GM21717 (cell line): ENCODE results near the gene KCNG2.
"Not testable (repeated sequence)": the region's sequence is repeated elsewhere in the genome, so short reads cannot be mapped to it uniquely, and the experiment has no call there.

Experiments used
- ATAC-seq: cut with Tn5 transposase; IDR thresholded peaks from one replicate; pipeline ENCODE4 v1.9.1; 2021; ENCODE audit warnings: mild to moderate bottlenecking, moderate library complexity; ENCODE audit not compliant: unreplicated experiment

The KCNG2 gene

GRCh38 chr18:79866889-79867574, 69.3 kb downstream of the KCNG2 start:
- ATAC-seq = no peak

GRCh38 chr18:79867666-79868065, 69.9 kb downstream of the KCNG2 start:
- no peak for ATAC-seq

GRCh38 chr18:79868168-79868784, 70.5 kb downstream of the KCNG2 start:
- ATAC-seq = no peak

- ATAC-seq = no peak
These were observed 71.2 kb downstream of the KCNG2 start for GRCh38 chr18:79868811-79869541.

GRCh38 chr18:79869591-79870300, 72.0 kb downstream of the KCNG2 start:
- no peak for ATAC-seq

- ATAC-seq = no peak
These were observed 72.7 kb downstream of the KCNG2 start for GRCh38 chr18:79870301-79871025.

- no peak for ATAC-seq
These were observed 73.3 kb downstream of the KCNG2 start for GRCh38 chr18:79871026-79871390.

- no peak for ATAC-seq
These were observed 73.8 kb downstream of the KCNG2 start for GRCh38 chr18:79871481-79872091.

GRCh38 chr18:79872527-79873444, 75.0 kb downstream of the KCNG2 start:
- ATAC-seq = no peak

GRCh38 chr18:79873449-79874110, 75.8 kb downstream of the KCNG2 start:
- no peak for ATAC-seq

- ATAC-seq = no peak
These were observed 77.1 kb downstream of the KCNG2 start for GRCh38 chr18:79874553-79875530.

GRCh38 chr18:79875531-79875919, 77.8 kb downstream of the KCNG2 start:
- ATAC-seq = no peak

- no peak for ATAC-seq
These were observed 78.3 kb downstream of the KCNG2 start for GRCh38 chr18:79875931-79876461.

GRCh38 chr18:79876497-79876896, 78.8 kb downstream of the KCNG2 start:
- ATAC-seq = no peak

- ATAC-seq = no peak
These were observed 79.7 kb downstream of the KCNG2 start for GRCh38 chr18:79877163-79878091.

GRCh38 chr18:79878246-79878645, 80.5 kb downstream of the KCNG2 start:
- not testable (repeated sequence) for ATAC-seq
